ENCODE measurements around the gene PPARG. TPM values are rescaled to one million over a fixed set of nuclear protein-coding genes. Genes with fewer than 3 reads are reported as not detected.

PPARG gene
- total RNA-seq, 1 experiment from 2014 or later, result 71.6 TPM

GRCh38 chr3:12472796-12473195 lies 183.9 kb downstream of the PPARG start:
- intact Hi-C loops (cut with micrococcal nuclease), result loop anchor here (5.0 kb wide), 2 partner anchors 65 to 185 kb away; partner anchors contain the start of gene PPARG
- Histone ChIP-seq H3K27me3 (ENCODE audit: insufficient read depth, low read length) (no peaks in the 10 kb centered on the region), H3K4me2 (ENCODE audit: low read length) (no peak overlapping the region), H3K9me3 (ENCODE audit: control insufficient read depth in 1 of 2, insufficient read depth in 1 of 2, low read depth in 1 of 2, low read length in 2 of 2) (no peaks in the 10 kb centered on the region), H3K4me3 (replicated peaks in 1 of 2; ENCODE audit: low read depth in 1 of 2, low read length in 2 of 2) (no peak overlapping the region), H3K4me1 (ENCODE audit: control insufficient read depth in 1 of 2, insufficient read depth in 2 of 2, low read length in 2 of 2) (peaks cover 26 to 61% of the 10 kb centered on the region in 2 experiments), H3K9me2 (ENCODE audit: insufficient read depth) (no peaks in the 10 kb centered on the region), H2AFZ (ENCODE audit: low read depth, low read length, poor library complexity, severe bottlenecking) (no peak overlapping the region), H3K36me3 (ENCODE audit: control insufficient read depth in 1 of 2, insufficient read depth in 2 of 2, low read length in 2 of 2) (no peaks in the 10 kb centered on the region), H3K27ac (ENCODE audit: low read depth, low read length) (no peak overlapping the region), H4K20me1 (ENCODE audit: insufficient read depth) (no peaks in the 10 kb centered on the region), H3K9ac (ENCODE audit: low read length) (no peak overlapping the region), H3K79me2 (ENCODE audit: insufficient read depth, low read length) (no peaks in the 10 kb centered on the region)
- DNase-seq (ENCODE audit: low read depth, low spot score) (no peak), ATAC-seq (no peak)
- POLR2A ChIA-PET, result interaction anchor here (1.7 kb wide), 1 partner anchor 11 kb away, joined by 4 read pairs; the partner anchor contains the start of gene TSEN2
- RAD21 ChIA-PET (ENCODE audit: low non-redundant PET in 1 of 2, low total read pairs in 2 of 2, uncharacterized antibody in 2 of 2, unreplicated experiment in 2 of 2), result no interaction called here
- TF ChIP-seq SRF (IDR thresholded peaks at IDR 0.05; ENCODE audit: low read depth), result no peak
- TF ChIP-seq SIN3A (IDR thresholded peaks at IDR 0.05; ENCODE audit: low read depth), result no peak
- no peak for TF ChIP-seq FOSL1 (IDR thresholded peaks at IDR 0.05; ENCODE audit: low read depth)
- no peak for TF ChIP-seq MAX (IDR thresholded peaks at IDR 0.05)
- no peak for TF ChIP-seq ELF1 (IDR thresholded peaks at IDR 0.05; ENCODE audit: borderline replicate concordance, low read depth)
- TF ChIP-seq ZFX (IDR thresholded peaks at IDR 0.05), result no peak
- no peak for TF ChIP-seq SP1 (IDR thresholded peaks at IDR 0.05; ENCODE audit: low read depth)
- TF ChIP-seq, protein P1, sequence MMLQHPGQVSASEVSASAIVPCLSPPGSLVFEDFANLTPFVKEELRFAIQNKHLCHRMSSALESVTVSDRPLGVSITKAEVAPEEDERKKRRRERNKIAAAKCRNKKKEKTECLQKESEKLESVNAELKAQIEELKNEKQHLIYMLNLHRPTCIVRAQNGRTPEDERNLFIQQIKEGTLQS (IDR thresholded peaks at IDR 0.05), result no peak
- TF ChIP-seq, protein P2, sequence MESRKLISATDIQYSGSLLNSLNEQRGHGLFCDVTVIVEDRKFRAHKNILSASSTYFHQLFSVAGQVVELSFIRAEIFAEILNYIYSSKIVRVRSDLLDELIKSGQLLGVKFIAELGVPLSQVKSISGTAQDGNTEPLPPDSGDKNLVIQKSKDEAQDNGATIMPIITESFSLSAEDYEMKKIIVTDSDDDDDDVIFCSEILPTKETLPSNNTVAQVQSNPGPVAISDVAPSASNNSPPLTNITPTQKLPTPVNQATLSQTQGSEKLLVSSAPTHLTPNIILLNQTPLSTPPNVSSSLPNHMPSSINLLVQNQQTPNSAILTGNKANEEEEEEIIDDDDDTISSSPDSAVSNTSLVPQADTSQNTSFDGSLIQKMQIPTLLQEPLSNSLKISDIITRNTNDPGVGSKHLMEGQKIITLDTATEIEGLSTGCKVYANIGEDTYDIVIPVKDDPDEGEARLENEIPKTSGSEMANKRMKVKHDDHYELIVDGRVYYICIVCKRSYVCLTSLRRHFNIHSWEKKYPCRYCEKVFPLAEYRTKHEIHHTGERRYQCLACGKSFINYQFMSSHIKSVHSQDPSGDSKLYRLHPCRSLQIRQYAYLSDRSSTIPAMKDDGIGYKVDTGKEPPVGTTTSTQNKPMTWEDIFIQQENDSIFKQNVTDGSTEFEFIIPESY (IDR thresholded peaks at IDR 0.05; ENCODE audit: extremely low read depth, insufficient replicate concordance, low read length), result no peak
- TF ChIP-seq TCF7L2 (IDR thresholded peaks at IDR 0.05; ENCODE audit: borderline replicate concordance, extremely low read depth, insufficient read depth, insufficient read length), result no peak
- no peak for TF ChIP-seq EGR1 (IDR thresholded peaks at IDR 0.05; ENCODE audit: low read depth)
- TF ChIP-seq CBX3 (IDR thresholded peaks at IDR 0.05; ENCODE audit: low read depth), result no peak
- TF ChIP-seq EZH2phosphoT487 (IDR thresholded peaks at IDR 0.05; ENCODE audit: borderline replicate concordance), result no peak
- TF ChIP-seq, protein P3, sequence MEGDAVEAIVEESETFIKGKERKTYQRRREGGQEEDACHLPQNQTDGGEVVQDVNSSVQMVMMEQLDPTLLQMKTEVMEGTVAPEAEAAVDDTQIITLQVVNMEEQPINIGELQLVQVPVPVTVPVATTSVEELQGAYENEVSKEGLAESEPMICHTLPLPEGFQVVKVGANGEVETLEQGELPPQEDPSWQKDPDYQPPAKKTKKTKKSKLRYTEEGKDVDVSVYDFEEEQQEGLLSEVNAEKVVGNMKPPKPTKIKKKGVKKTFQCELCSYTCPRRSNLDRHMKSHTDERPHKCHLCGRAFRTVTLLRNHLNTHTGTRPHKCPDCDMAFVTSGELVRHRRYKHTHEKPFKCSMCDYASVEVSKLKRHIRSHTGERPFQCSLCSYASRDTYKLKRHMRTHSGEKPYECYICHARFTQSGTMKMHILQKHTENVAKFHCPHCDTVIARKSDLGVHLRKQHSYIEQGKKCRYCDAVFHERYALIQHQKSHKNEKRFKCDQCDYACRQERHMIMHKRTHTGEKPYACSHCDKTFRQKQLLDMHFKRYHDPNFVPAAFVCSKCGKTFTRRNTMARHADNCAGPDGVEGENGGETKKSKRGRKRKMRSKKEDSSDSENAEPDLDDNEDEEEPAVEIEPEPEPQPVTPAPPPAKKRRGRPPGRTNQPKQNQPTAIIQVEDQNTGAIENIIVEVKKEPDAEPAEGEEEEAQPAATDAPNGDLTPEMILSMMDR (IDR thresholded peaks at IDR 0.05 in 2 of 3, conservative IDR thresholded peaks at IDR 0.05 in 1 of 3; ENCODE audit: borderline replicate concordance in 1 of 3, insufficient read depth in 1 of 3, low read depth in 2 of 3, low read length in 2 of 3), result no peak
- CTCF ChIA-PET, result interaction anchor here (1.4 kb wide), 1 partner anchor 338 kb away, joined by 3 read pairs; no protein-coding TSS in a partner anchor
- BruUV-seq (replicated peaks), result no TSS peak
